Left hindlimb (tissue), 1 donor: ENCODE data around the gene SH3RF3.
"Not testable (repeated sequence)": the region's sequence is repeated elsewhere in the genome, so short reads cannot be mapped to it uniquely, and the experiment has no call there.

Experiments used
- DNase-seq: peaks from one replicate; pipeline ENCODE4 v3.0.0-alpha.2; 2018

Gene SH3RF3

GRCh38 chr2:109222825-109223471 is 93.9 kb downstream of the SH3RF3 start:
- no peak for DNase-seq

GRCh38 chr2:109223490-109223889 is 94.5 kb downstream of the SH3RF3 start:
- no peak for DNase-seq

GRCh38 chr2:109224341-109224740 is 95.3 kb downstream of the SH3RF3 start:
- DNase-seq = not testable (repeated sequence)

GRCh38 chr2:109225170-109225782 is 96.3 kb downstream of the SH3RF3 start:
- DNase-seq = no peak

- DNase-seq = no peak
Observed at GRCh38 chr2:109226128-109226527, 97.1 kb downstream of the SH3RF3 start.

- no peak for DNase-seq
Observed at GRCh38 chr2:109226622-109227021, 97.6 kb downstream of the SH3RF3 start.

GRCh38 chr2:109229094-109229675 is 100.2 kb downstream of the SH3RF3 start:
- no peak for DNase-seq

GRCh38 chr2:109230941-109231420 is 102.0 kb downstream of the SH3RF3 start:
- DNase-seq = no peak

- no peak for DNase-seq
Observed at GRCh38 chr2:109231428-109231827, 102.4 kb downstream of the SH3RF3 start.

- no peak for DNase-seq
Observed at GRCh38 chr2:109231996-109232705, 103.1 kb downstream of the SH3RF3 start.

- DNase-seq = no peak
Observed at GRCh38 chr2:109232909-109233308, 103.9 kb downstream of the SH3RF3 start.

- DNase-seq = no peak
Observed at GRCh38 chr2:109233643-109234042, 104.6 kb downstream of the SH3RF3 start.

GRCh38 chr2:109234355-109234754 is 105.3 kb downstream of the SH3RF3 start:
- no peak for DNase-seq

GRCh38 chr2:109236147-109236546 is 107.1 kb downstream of the SH3RF3 start:
- no peak for DNase-seq

GRCh38 chr2:109237792-109238191 is 108.8 kb downstream of the SH3RF3 start:
- no peak for DNase-seq

GRCh38 chr2:109238580-109238979 is 109.6 kb downstream of the SH3RF3 start:
- peak; percentile 60 for DNase-seq

- DNase-seq = no peak
Observed at GRCh38 chr2:109239720-109240119, 110.7 kb downstream of the SH3RF3 start.

GRCh38 chr2:109242210-109242653 is 113.2 kb downstream of the SH3RF3 start:
- DNase-seq = no peak

GRCh38 chr2:109242654-109243331 is 113.8 kb downstream of the SH3RF3 start:
- DNase-seq = no peak

GRCh38 chr2:109243526-109244303 is 114.7 kb downstream of the SH3RF3 start:
- DNase-seq = no peak

- DNase-seq = no peak
Observed at GRCh38 chr2:109244304-109244582, 115.2 kb downstream of the SH3RF3 start.

GRCh38 chr2:109244750-109245382 is 115.9 kb downstream of the SH3RF3 start:
- no peak for DNase-seq
